Measurements from ENCODE around the gene PZP. TPM values are rescaled to one million over a fixed set of nuclear protein-coding genes. Genes with fewer than 3 reads are reported as not detected.

PZP gene
- total and polyA plus RNA-seq, 2 experiments from 2014 or later, result 0.92 TPM; not detected in 1

GRCh38 chr12:9114946-9115345 is 93.2 kb downstream of the PZP start (continued):
- TF ChIP-seq POLR2AphosphoS5 (IDR thresholded peaks at IDR 0.05; ENCODE audit: low read depth) (no peak), ETS1 (IDR thresholded peaks at IDR 0.05) (no peak), EZH2phosphoT487 (IDR thresholded peaks at IDR 0.05; ENCODE audit: unreplicated experiment) (no peak), STAT1 (IDR thresholded peaks at IDR 0.05; ENCODE audit: unreplicated experiment) (no peak), NANOG (IDR thresholded peaks at IDR 0.05; ENCODE audit: borderline replicate concordance) (no peak)

GRCh38 chr12:9113987-9114309 is 94.2 kb downstream of the PZP start:
- Histone ChIP-seq H3K4me3 (no peak overlapping the region), H3K27me3 (ENCODE audit: insufficient read depth) (no peaks in the 10 kb centered on the region; the same call in 1 of the 2 replicates), H2AFZ (no peak overlapping the region), H3K9me2 (ENCODE audit: insufficient read depth) (no peaks in the 10 kb centered on the region), H3K79me2 (replicated peaks; ENCODE audit: insufficient read depth) (no peaks in the 10 kb centered on the region), H3F3A (replicated peaks; ENCODE audit: low read depth) (no peaks in the 10 kb centered on the region), H3K4me2 (no peak overlapping the region), H3K27ac (ENCODE audit: low read depth) (no peak overlapping the region), H3K36me3 (ENCODE audit: insufficient read depth) (no peaks in the 10 kb centered on the region), H3K4me1 (ENCODE audit: insufficient read depth) (0 out of 2 replicates have a peak, but pooled peaks cover 6% of the 10 kb centered on the region), H4K20me1 (replicated peaks; ENCODE audit: insufficient read depth) (no peaks in the 10 kb centered on the region)
- Mint-ChIP-seq H3K4me3 (no peak overlapping the region), H3K27me3 (ENCODE audit: insufficient read depth, low read depth, poor library complexity) (no peaks in the 10 kb centered on the region), H3K9me3 (no peaks in the 10 kb centered on the region), H3K36me3 (ENCODE audit: low read depth) (no peaks in the 10 kb centered on the region), H3K4me1 (peaks cover 18% of the 10 kb centered on the region), H3K27ac (no peak overlapping the region)
- ATAC-seq (no peak), DNase-seq (ENCODE audit: low spot score) (no peak)
- TF ChIP-seq ETS1 (IDR thresholded peaks at IDR 0.05) (no peak), REST (IDR thresholded peaks at IDR 0.05; ENCODE audit: unreplicated experiment) (no peak), ZNF462 (CRISPR knock-in tag; IDR thresholded peaks at IDR 0.05) (no peak), ZNF114 (CRISPR knock-in tag; IDR thresholded peaks at IDR 0.05) (no peak), CREB1 (CRISPR knock-in tag; IDR thresholded peaks at IDR 0.05; ENCODE audit: low read depth) (no peak), EZH2 (IDR thresholded peaks at IDR 0.05; ENCODE audit: low read depth, unreplicated experiment) (no peak), STAT1 (IDR thresholded peaks at IDR 0.05; ENCODE audit: unreplicated experiment) (no peak), EZH2phosphoT487 (IDR thresholded peaks at IDR 0.05; ENCODE audit: unreplicated experiment) (no peak), JUNB (IDR thresholded peaks at IDR 0.05; ENCODE audit: unreplicated experiment) (no peak), NANOG (IDR thresholded peaks at IDR 0.05; ENCODE audit: borderline replicate concordance) (no peak), CTCF (conservative IDR thresholded peaks at IDR 0.05; ENCODE audit: low read depth in 2 of 2) (no peak)

Measured in GM23338 (cell line).